WTC11 (cell line): Measurements from ENCODE around the gene INSM2. TPM values are rescaled to one million over a fixed set of nuclear protein-coding genes. Genes with fewer than 3 reads are reported as not detected.

Experiments
- ATAC-seq: fragments of 200-7000 bp; cut with Tn5 transposase; 2 replicates; pipeline ENCODE4 v1.10.0; 2021; ENCODE audit warnings: mild to moderate bottlenecking, moderate library complexity
- CTCF ChIA-PET: fragments of 300-600 bp; sonication (Branson Sonifier 250); formaldehyde crosslinking; loops from one replicate; lab custom pipeline; 2021; ENCODE audit warnings: antibody characterized with exemption; lab: Charles Lee
- POLR2A ChIA-PET: fragments of 350-600 bp; sonication (Branson Sonifier 250); formaldehyde crosslinking; loops from one replicate; lab custom pipeline; 2021; ENCODE audit warnings: antibody characterized with exemption; lab: Charles Lee
- DNase-seq: peaks from one replicate; pipeline ENCODE4 v3.0.0; 2021; ENCODE audit warnings: low spot score
- H3K27ac Mint-ChIP-seq: 2 replicates; pipeline ENCODE4 v1.8.0; 2021; ENCODE audit warnings: mixed read lengths
- H3K27me3 Mint-ChIP-seq: 2 replicates; pipeline ENCODE4 v1.8.0; 2021; ENCODE audit warnings: low read depth, mild to moderate bottlenecking, moderate library complexity, mixed read lengths
- H3K36me3 Mint-ChIP-seq: 2 replicates; pipeline ENCODE4 v1.8.0; 2021; ENCODE audit warnings: mixed read lengths
- H3K4me1 Mint-ChIP-seq: 2 replicates; pipeline ENCODE4 v1.8.0; 2022; ENCODE audit warnings: mixed read lengths
- H3K4me3 Mint-ChIP-seq: 2 replicates; pipeline ENCODE4 v1.8.0; 2021; ENCODE audit warnings: mild to moderate bottlenecking, moderate library complexity, mixed read lengths
- H3K9me3 Mint-ChIP-seq: 2 replicates; pipeline ENCODE4 v1.8.0; 2021; ENCODE audit warnings: mixed read lengths
- AFF4 ChIP-seq: sonication (generic); formaldehyde crosslinking; IDR thresholded peaks from 2 replicates; pipeline ENCODE4 v1.8.1; 2023; ENCODE audit warnings: mild to moderate bottlenecking, missing genetic modification reagents, borderline replicate concordance
- AR ChIP-seq: fragments of 250-450 bp; sonication (Bioruptor Pico); IDR thresholded peaks from 2 replicates; pipeline ENCODE4 v1.9.0; 2021; ENCODE audit warnings: mild to moderate bottlenecking
- ATF2 ChIP-seq: sonication (generic); formaldehyde crosslinking; IDR thresholded peaks from 2 replicates; pipeline ENCODE4 v1.8.1; 2022; ENCODE audit warnings: low read depth, missing genetic modification reagents, borderline replicate concordance
- ATF3 ChIP-seq: sonication (generic); formaldehyde crosslinking; conservative IDR thresholded peaks from 2 replicates; pipeline ENCODE4 v1.8.1; 2022; ENCODE audit warnings: mild to moderate bottlenecking, missing genetic modification reagents
- GRHL2 ChIP-seq: fragments of 250-450 bp; sonication (Bioruptor Pico); IDR thresholded peaks from 2 replicates; pipeline ENCODE4 v1.8.0; 2022; ENCODE audit warnings: mild to moderate bottlenecking, moderate library complexity; ENCODE audit not compliant: insufficient replicate concordance, severe bottlenecking
- HMGXB4 ChIP-seq: sonication (generic); formaldehyde crosslinking; IDR thresholded peaks from 2 replicates; pipeline ENCODE4 v1.8.1; 2023; ENCODE audit warnings: mild to moderate bottlenecking, moderate library complexity, missing genetic modification reagents
- MXD4 ChIP-seq: fragments of 250-450 bp; sonication (Bioruptor Pico); IDR thresholded peaks from 2 replicates; pipeline ENCODE4 v1.8.0; 2021; ENCODE audit warnings: mild to moderate bottlenecking, moderate library complexity, borderline replicate concordance
- NR3C1 ChIP-seq: sonication (generic); formaldehyde crosslinking; conservative IDR thresholded peaks from 2 replicates; pipeline ENCODE4 v1.8.1; 2023; ENCODE audit warnings: low read depth, mild to moderate bottlenecking, missing genetic modification reagents
- ZNF121 ChIP-seq: sonication (generic); formaldehyde crosslinking; IDR thresholded peaks from 2 replicates; pipeline ENCODE4 v1.8.0; 2023; ENCODE audit warnings: missing genetic modification reagents
- ZNF232 ChIP-seq: sonication (generic); formaldehyde crosslinking; IDR thresholded peaks from 2 replicates; pipeline ENCODE4 v1.8.0; 2022; ENCODE audit warnings: mild to moderate bottlenecking, missing genetic modification reagents
- ZSCAN18 ChIP-seq: fragments of 250-450 bp; sonication (Bioruptor Pico); IDR thresholded peaks from 2 replicates; pipeline ENCODE4 v2.1.2; 2022; ENCODE audit warnings: mild to moderate bottlenecking, moderate library complexity
- total RNA-seq: library from RNA; stranded (reverse); gene quantifications from 3 replicates; pipeline ENCODE4 v1.2.3, GENCODE V29; 2021

INSM2 gene
- total RNA-seq, 1 experiment from 2014 or later = 0.07 TPM

- no peak overlapping the region for H3K4me3 Mint-ChIP-seq
- ATAC-seq (no peak), DNase-seq (no peak)
- TF ChIP-seq AR (CRISPR knock-in tag) (no peak), MXD4 (CRISPR knock-in tag) (no peak)
- no peaks in the 10 kb centered on the region for H3K36me3 Mint-ChIP-seq
- no peak overlapping the region for H3K27ac Mint-ChIP-seq
- POLR2A ChIA-PET = no interaction called here
- peaks cover 6% of the 10 kb centered on the region; the same call in 1 of the 2 replicates for H3K9me3 Mint-ChIP-seq
- H3K4me1 Mint-ChIP-seq = no peaks in the 10 kb centered on the region
- CTCF ChIA-PET = interaction anchor here (0.8 kb wide), 1 partner anchor 60 kb away, joined by 4 read pairs; no protein-coding TSS in a partner anchor
- H3K27me3 Mint-ChIP-seq = no peaks in the 10 kb centered on the region
Observed at GRCh38 chr14:35499180-35499579, 34.8 kb upstream of the INSM2 start.

- no peaks in the 10 kb centered on the region for H3K36me3 Mint-ChIP-seq
- no peaks in the 10 kb centered on the region for H3K27me3 Mint-ChIP-seq
- H3K9me3 Mint-ChIP-seq = peaks cover 6% of the 10 kb centered on the region; the same call in 1 of the 2 replicates
- ATAC-seq = no peak
- no peak overlapping the region for H3K27ac Mint-ChIP-seq
- TF ChIP-seq ZNF232 (CRISPR knock-in tag) = no peak
- TF ChIP-seq GRHL2 (CRISPR knock-in tag) = no peak
- TF ChIP-seq ZSCAN18 (CRISPR knock-in tag) = no peak
- no peak for TF ChIP-seq ATF3 (CRISPR knock-in tag)
- no peak for TF ChIP-seq ZNF121 (CRISPR knock-in tag)
- TF ChIP-seq HMGXB4 (CRISPR knock-in tag) = no peak
- no peak for TF ChIP-seq ATF2
- no peak for TF ChIP-seq AR (CRISPR knock-in tag)
- no peak for TF ChIP-seq AFF4 (CRISPR knock-in tag)
- no peak for TF ChIP-seq NR3C1
- TF ChIP-seq, all 79 proteins: peak for 0
- CTCF ChIA-PET = interaction anchor here (0.6 to 1.2 kb wide), 2 partner anchors 17 to 31 kb away, joined by 3 read pairs; no protein-coding TSS in a partner anchor
- H3K4me1 Mint-ChIP-seq = no peaks in the 10 kb centered on the region
- POLR2A ChIA-PET = no interaction called here
- DNase-seq = no peak
- H3K4me3 Mint-ChIP-seq = no peak overlapping the region
Observed at GRCh38 chr14:35503646-35504045, 30.3 kb upstream of the INSM2 start.
